Fibroblast of skin of back (primary cell): ENCODE results near the gene RAB20.
A peak's percentile ranks its signal among the peaks of the same experiment; 100 is the strongest.

Source experiments
- DNase-seq: peaks from one replicate; pipeline ENCODE4 v3.0.0-alpha.2; 2013

The RAB20 gene

DNA sequence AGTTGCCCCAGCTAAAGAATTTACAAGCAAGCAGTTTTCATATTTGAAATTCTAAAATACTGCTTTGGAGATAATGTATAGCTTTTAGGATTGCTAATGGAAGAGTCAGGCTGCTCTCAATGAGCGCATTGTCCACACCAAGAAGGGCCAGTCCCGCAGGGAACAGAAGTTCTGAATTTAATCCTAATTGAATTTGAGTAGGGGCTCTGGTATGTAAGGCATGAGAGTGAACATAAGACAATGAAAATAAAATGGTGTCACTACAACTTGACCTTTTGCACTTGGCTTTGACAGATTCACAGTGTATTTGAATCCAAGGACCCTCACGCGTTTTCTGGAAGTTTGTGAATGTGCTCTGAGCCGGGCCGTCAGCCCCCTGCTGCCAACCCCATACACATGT, 32.6 kb downstream of the RAB20 start:
- no peak for DNase-seq

DNA sequence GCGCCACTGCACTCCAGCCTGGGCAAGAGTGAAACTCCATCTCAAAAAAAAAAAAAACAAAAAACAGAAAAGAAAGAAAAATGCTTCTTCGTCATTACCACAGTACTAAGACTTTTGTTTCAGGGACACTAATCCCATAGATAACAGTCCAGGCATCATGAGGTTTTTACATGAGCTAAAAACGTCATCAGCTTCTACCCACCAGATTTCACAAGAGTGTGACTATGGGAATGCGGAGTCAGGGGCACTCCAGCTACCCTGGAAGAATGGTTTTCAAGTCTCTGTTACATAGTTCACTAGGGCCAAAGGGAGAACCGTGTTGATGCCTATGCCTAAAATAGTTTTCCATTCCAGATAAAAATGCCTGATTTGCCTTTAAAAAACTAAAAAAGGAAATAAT, 33.2 kb downstream of the RAB20 start:
- DNase-seq: no peak

DNA sequence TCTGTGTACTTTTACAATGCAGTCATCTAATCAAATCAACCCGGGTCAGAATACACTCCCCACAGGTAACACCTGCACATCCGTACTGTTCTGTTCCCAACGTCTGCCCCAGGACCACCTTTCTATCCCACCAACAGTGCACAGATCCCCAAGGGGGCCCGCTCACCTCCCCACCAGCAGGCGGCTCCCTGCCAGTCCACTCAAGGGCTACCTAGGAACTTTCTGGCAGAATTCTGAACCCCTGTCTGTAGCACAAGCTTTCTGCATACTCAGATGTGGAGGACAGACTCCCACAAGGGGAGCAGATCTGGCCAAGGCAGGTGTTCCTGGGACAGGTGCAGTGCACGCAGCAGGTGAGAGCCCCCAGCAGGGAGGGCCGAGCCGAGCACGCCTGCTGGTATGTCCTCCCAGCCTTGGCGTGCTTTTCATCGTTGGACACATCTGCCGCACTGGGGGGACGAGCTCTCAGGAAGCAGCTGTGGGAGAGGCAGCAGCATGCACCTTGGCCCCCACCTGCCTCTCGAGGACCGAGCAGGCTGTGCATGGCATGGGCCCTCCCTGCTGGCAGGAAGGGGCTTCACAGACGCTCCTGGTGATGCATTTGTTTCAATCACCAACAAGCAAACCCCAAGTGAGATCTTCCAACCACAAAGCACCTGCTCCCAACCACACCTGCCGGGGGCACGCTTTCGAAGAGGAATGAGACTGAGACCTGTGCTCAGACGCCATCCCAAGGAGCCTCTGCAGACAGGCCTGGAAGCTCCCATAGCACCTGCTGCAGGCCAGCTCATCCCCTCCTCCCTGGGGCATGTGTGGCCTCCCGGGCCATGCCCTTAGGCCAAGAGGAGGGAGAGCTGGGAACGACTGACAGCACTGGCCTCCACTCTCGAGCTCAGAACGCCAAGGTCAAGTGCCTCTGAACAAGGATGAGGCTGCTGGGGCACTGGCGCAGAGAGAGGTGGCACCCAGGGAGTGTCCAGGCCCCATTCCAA, 35.9 kb downstream of the RAB20 start:
- DNase-seq: no peak

- DNase-seq: no peak
These were observed 36.8 kb downstream of the RAB20 start for GRCh38 chr13:110524541-110525257.

GRCh38 chr13:110523838-110524540, 37.5 kb downstream of the RAB20 start:
- DNase-seq: no peak

DNA sequence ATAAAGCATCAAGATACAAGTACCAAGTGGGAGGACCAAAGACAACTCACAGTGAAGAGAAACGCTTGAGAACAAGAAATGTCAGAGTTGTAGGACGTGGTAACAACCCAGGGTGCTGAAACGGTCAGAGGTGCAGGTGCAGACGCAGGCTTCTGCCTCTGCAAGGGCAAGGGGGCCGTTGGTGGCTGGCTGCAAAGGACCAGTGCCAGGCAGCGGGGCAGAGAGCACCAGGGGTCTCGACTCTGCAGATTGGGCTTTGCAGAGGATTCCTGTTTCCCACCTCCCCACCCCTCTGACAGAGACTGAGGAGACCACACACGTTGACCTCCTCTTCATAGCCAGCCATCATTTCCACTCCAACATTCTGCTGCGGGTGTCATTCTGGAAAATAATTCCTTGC, 38.3 kb downstream of the RAB20 start:
- no peak for DNase-seq

DNA sequence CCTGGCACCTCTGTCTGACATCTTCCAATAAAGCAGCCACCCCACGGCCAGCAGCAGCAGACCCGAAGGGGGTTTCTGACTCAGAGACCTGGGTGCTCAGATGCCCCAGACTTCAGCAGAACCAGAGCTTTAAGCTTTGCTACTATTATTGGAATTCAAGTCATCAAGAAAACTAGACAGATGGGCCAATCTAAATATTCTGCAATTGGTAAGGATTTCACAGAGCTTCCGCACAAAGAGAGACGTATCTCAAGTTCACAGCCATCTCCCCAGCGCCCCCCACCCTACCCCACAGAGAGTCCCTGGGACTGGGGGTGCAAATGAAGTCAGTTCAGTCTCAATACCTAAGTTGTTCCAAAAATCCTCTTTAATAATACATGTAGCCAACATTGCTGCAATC, 38.8 kb downstream of the RAB20 start:
- no peak for DNase-seq

GRCh38 chr13:110521946-110522345, 39.6 kb downstream of the RAB20 start:
- DNase-seq: no peak

- DNase-seq: no peak
These were observed 40.2 kb downstream of the RAB20 start for GRCh38 chr13:110521296-110521680.

DNA sequence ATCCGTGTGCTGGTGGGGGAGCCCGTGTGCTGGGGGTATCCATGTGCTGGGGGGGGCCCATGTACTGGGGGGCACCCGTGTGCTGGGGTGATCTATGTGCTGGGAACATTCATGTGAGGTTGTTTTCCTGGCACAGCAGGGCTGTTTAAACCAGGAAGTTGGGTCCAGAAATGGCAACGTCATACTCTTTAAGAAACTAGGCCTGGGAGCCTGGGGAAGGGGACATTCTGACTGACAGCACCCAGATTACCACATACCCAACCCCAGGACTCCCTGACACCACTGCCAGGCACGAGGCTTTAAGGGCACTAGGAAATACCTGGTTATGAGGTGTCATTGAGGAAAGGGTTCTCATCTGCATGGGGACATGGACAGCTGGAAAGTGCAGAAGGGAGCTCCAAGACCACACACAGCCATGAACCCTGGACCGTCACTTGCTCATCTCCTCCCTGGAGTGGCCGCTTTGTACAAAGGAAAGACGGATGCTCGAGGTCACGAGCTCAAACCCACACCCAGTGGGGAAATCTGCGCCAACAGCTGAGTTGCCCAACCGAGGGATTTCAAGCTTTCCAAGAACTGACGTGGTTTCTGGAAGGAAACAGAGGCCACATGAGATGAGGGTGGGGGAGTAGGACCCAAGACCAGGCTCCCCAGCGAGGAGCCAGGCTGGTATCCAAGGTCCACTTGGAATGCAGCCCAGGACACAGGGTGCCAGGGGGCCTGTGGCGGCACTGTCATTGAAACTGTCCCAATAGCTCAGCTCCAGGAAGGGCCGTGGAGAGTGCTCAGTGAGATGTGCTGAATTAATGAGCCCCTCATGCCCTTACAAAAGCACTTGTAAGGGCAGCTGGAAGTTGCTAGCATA, 40.9 kb downstream of the RAB20 start:
- no peak for DNase-seq

- no peak for DNase-seq
These were observed 42.0 kb downstream of the RAB20 start for GRCh38 chr13:110519506-110519905.

- DNase-seq: no peak
These were observed 42.5 kb downstream of the RAB20 start for GRCh38 chr13:110519046-110519445.

- peak; percentile 37 for DNase-seq
These were observed 43.0 kb downstream of the RAB20 start for GRCh38 chr13:110518571-110518970.

- no peak for DNase-seq
These were observed 43.3 kb downstream of the RAB20 start for GRCh38 chr13:110518226-110518525.

- DNase-seq: peak; percentile 46
These were observed 43.9 kb downstream of the RAB20 start for GRCh38 chr13:110517505-110518225.

DNA sequence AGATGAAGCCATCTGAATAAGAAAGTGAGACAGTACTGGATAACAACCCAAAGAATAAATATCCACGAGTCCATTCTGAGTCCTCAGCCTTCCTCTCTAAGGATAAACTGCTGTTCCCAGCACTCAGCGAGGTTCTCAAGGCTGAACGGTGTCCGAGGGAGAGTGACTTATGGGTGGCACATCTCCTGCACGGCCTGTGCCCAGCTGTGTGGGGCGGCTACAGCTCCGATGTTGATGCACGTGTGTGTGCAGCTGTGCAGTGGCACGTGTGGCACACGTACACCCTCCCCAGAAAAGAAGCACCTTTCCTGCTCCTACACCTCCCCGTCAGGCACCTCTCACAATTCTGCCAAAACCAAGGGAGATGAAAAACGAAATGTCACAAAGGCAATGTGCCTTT, 45.0 kb downstream of the RAB20 start:
- no peak for DNase-seq

DNA sequence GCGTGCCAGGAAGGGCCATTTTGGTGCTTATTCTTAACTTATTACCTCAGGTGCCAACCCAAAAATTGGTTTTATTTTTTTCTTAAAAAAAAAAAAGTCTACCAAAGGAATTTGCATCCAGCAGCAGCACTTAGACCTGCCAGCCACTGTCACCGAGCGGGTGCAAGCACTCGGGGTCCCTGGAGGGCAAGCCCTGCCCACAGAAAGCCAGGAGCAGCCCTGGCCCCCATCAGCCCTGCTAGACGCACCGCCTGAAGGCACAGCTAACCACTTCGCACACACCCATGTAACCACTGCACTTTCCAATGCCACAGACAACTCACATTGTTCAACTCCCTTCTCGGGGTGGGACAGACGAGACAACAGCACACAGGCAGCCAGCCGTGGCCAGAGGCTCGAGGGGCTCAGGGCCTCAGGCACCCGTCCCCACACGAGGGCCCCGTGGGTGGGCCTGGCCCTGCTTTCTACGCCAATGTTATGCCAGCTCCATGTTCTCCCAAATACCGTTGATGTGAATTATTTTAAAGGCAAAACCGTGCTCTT, 49.3 kb downstream of the RAB20 start:
- no peak for DNase-seq

- DNase-seq: no peak
These were observed 49.9 kb downstream of the RAB20 start for GRCh38 chr13:110511509-110512181.

DNA sequence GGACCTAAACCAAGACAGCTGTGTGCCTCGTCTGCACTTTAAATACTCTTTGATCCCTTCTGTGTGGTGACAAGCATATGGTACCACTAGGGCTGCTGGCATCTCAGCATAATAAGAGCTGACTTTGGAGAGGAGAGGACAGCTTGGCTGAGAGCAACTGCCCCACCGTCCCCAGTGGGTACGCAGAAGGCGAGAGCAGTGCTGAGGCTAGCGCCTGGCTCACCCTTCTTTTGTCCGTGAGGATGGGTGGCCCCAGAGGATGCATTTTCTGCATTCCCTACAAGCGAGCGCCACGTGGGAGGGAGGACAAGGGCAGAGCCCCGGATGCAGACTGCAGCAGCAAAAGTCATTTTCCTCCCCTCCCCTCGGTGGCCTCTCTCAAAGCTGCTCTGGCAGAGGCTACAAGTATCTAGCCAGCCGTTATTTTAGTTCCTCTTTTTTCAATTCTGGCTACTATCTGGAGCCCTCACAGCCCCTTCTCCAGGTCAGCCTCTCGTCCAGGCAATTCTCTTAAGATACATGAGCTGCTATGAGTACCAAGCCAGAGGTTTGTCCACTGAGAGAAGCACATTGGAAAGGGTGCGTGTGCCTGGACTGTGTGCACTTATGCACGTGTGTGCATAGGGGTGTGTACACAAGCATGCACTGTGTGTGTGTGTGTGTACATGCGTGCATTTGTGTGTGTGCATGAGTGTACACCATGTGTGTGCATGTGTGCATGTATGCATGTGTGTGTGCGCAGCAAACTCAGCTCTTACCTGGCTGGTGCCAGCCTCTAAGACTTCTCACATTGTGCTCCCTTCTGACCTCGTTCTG, 51.3 kb downstream of the RAB20 start:
- DNase-seq: peak; percentile 61

DNA sequence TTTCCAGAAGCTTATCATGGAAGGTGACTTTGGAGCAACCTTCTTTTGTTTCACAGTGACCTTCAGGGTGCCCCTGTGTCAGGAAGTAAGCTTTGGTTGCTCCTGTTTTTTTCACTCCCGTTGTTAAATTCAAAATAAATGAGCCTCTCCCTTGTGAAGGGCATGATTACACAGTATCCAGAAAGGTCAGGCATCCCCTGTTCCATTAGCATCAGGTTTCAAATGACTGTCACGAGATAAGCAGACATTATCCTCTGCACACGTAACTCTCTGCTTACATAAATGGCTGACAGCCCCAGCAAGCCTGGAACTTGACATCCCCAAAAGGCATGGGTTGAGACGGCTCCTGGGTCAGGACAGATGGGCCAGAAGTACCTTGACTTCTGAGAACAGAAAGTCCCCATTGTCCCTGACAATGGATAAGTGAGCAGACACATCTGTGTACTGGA, 52.0 kb downstream of the RAB20 start:
- DNase-seq: no peak
